GM19193 (cell line): ENCODE data around the gene DUSP23.

Source experiments
- POLR2A ChIP-seq: IDR thresholded peaks from 4 replicates; pipeline ENCODE4 v1.6.1; 2011; ENCODE audit not compliant: insufficient read depth, insufficient read length; ENCODE audit errors: extremely low read depth

Gene DUSP23

DNA sequence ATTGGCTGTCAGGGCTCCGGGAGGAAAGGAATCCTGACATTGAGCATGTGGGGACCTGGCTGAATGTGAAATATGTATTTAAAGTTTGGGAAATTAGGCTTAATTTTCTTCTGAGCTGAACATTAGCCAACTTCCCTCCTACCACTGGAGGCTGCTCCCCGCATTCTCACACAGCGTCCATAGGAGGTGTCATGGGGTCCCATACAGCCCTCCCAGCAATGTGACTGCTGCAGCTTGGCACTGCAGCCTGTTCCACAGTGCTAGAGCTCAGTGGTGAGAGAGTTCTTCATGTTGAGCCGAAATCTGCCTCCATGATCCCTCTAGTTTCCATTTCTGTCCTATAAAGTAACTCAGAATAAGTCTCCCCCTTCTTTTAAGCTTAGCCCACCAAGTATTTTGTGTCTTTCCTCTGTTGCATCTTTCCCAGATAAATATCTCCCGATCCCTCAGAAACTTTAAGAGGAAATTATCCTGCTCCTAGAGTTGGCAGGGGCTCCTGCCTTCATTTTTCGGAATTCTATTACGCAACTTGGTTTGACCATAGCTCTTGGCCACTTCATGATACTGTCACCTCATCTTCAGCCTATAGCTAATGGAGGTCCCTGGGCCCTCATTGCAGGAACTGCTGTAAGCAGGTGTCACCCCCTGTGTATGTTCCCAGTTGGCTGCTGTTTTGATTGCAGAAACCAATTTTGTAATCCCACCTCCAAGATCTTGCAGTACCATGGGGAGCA is 23.4 kb downstream of the DUSP23 start:
- TF ChIP-seq POLR2A = no peak

DNA sequence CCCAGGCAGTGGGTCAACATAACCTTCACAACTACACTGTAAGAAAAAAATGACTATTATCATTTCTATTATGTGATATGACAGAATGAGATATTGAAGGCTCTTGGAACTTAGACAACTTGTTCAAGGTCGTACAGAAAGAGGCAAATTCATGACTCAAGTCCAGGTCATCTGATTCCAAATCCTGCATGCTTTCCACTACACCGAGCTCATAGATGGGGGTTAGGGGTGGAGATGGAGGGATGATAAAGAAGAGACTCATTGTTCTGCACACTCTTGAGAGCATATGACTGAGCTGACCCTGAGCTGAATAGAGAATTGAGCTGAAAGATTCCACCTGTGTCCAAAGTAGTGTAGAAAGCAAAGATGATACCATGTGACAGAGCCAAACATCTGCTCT is 24.2 kb downstream of the DUSP23 start:
- TF ChIP-seq POLR2A = no peak

DNA sequence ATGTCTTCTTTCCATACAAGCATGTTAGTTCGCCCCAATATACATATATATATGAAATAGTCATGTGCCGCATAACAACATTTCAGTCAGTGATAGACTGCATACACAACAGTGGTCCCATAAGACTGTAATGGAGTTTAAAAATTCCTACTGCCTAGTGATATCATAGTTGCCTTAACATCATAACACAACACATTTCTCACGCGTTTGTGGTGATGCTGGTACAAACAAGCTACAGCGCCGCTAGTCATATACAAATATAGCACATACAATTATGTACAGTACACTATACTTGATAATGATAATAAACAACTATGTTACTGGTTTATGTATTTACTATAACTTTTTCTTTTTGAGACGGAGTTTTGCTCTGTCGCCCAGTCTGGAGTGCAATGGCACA is 35.2 kb downstream of the DUSP23 start:
- no peak for TF ChIP-seq POLR2A

DNA sequence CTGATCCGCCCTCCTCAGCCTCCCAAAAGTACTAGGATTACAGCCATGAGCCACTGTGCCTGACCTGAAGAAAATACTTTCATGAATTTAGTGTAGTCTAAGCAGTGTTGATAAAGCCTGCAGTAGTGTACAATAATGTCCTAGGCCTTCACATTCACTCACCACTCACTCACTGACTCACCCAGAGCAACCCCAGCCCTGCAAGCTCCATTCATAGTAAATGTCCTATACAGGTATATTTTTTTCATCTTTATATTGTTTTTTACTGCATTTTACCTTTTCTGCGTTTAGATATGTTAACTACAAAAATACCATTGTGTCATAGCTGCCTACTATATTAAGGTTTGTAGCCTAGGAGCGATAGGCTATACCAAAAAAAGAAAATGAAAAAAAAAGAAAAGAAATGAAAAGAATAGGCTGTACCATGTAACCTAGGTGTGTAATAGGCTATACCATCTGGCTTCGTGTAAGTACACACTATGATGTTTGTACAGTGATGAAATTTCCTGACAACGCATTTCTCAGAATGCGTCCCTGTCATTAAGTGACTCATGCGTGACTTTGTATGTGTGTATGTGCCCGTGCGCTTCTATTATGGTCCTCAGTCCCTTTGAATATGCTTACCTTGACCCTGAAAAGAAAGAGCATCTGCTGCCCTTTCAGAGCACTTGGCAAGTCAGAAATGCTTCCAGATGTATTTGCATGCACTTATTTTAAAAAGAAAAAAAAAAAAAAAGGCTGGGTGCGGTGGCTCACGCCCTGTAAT is 36.7 kb downstream of the DUSP23 start:
- TF ChIP-seq POLR2A = no peak

DNA sequence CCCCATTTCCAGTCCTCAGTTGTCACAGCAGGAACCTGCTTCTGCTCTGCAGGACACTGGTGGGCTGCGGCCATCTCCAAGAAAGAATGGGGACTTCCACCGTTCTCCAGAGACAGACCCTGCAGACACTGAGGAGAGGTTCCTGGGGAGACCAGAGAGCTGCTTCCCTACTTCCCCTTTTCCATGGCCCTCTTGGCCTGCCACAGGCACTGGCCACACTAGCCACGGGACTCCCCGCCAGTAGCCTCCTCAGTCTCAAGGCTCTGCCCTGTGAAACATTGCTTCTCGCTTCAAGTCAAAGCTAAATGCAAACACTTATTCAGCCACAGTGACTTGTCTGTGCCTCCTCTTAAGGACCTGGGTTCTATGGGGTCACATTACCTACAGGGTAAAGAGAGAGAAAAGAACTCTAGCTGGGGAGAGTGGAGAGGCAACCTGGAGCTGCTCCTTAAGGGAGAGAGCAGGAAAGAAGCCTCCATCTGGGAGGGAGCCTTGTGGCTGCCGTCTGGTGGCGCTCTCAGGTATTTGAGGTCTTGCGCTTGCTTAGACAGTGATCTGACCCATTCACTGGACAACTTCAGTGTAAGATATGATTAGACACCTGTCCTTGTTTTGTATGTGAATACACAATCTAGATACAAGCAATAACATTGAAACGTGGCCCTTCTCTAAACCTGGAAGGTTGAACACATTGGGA is 40.6 kb downstream of the DUSP23 start:
- no peak for TF ChIP-seq POLR2A

DNA sequence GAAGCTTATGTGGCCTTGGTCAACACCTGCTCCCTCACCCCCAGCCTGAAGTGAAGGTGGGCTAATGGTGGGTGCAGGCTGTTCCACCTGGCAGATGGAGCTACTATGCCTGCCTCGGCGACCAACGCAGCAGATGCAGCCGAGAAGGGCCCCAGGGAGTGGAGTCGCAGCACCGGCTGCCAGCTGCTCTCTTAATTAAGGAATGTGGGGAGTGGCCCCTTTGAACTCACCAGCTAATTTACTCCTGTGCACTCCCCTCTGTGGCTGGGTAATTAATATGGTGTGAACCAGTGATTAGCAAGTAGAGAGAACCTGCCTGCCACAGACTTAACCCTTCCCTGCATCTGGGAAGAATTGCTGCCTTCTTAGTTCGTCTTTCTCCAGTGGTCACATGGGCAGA is 42.6 kb downstream of the DUSP23 start:
- no peak for TF ChIP-seq POLR2A

DNA sequence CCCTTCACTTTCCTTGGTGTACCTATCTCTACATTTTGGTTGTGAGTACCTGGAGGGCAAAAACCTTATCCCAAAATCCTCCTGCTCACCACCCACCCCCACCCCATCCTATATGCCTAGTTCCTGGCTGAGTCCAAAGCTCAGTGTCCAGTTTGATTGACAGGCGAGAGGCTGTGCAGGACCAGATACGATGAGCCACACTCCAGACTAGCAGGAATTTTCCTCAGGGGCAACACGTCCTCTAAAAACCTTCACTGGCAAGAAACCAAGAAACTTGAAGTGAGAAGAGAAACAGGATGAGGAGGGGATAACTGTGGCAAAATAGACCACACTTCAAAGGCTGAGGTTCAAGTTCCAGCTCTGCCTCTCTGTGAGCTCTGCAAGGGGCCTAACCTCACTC is 44.8 kb downstream of the DUSP23 start:
- TF ChIP-seq POLR2A = no peak

DNA sequence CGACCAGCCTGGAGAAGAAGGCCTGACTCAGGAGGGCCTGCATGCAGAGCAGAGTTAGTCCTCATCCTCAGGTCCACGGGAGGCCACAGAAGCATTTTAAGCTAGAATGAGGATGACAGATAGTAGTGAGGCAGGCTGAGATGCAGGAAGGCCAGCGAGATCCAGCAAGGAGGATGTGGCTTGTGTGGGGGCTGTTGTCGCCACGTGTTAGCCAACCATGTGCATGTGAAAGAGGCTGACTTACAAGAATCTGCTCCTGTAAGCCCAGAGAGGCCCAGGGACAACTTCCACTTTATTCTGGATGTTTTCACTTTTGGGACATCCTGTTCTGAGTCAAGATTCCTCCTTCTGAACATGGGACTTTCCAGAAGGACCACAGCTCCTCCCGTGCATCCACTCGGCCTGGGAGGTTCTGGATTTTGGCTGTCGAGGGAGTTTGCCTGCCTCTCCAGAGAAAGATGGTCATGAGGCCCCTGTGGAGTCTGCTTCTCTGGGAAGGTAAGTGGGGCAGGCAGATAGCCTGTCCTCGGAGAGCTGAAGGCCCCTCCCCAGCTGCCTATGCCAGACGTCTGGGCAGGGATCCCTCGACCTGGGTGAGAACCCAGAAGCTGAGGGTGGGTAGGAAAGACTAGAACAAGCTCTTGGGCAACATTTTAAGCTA is 45.8 kb downstream of the DUSP23 start, which contains the start of gene SLAMF8:
Gene SLAMF8, plus strand, starts transcription at position 433 of the 661 bp plus-strand sequence. Its CDS starts 26 bp downstream, at position 459.
- TF ChIP-seq POLR2A = no peak

DNA sequence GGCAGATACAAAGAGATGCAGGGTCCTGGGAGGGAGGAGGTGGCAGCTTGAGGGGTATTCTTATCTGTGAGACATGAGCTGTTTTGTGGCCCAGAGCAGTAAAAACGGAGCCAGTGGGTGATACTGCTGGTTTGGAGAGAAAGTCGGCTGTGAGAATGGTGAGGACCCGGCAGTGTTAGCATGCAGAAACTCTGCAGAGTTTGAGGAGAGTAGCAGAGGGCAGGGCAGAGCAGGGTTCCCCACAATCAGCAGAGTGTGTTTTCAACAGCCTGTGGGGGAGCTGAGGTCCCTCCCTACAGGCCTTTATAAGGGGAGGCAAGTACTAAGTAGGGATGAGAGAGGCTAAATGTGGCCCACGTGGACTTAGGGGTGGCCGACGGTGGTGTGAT is 46.3 kb downstream of the DUSP23 start:
- TF ChIP-seq POLR2A = no peak

DNA sequence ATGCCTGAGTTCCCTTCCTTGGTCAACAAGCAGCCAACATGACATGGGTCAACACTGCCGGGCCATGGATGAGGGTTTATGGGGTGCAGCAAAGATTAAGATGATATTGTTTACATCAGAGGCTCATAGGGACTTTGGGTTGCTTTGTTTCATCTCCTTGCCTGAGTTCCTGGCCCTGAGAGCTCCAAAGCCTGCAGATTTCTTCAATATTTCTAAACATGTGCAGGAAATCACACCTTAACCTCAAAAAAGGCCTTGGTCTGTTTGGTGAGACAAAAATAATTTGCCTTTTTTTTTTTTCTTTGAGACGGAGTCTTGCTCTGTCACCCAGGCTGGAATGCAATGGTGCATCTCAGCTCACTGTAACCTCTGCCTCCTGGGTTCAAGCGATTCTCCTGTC is 46.8 kb downstream of the DUSP23 start:
- no peak for TF ChIP-seq POLR2A

DNA sequence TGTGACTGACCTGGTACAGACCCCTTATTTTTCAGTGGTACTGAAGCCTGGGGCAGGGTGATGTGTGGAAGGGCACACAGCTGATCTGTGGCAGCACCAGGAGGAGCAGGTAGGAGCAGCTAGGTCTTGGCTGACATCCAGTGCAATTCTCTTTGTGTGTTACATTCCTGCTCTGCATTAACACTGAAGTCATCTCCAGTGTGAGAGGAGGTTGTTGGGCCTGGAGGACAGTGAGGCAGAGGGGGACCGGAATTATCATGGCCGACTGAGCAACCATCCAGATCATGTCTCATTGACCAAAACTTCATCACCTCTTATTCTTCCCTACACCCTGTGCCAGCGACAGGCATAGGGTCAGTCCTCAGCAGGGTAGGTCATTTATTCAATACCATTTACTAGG is 47.4 kb downstream of the DUSP23 start:
- TF ChIP-seq POLR2A = no peak

DNA sequence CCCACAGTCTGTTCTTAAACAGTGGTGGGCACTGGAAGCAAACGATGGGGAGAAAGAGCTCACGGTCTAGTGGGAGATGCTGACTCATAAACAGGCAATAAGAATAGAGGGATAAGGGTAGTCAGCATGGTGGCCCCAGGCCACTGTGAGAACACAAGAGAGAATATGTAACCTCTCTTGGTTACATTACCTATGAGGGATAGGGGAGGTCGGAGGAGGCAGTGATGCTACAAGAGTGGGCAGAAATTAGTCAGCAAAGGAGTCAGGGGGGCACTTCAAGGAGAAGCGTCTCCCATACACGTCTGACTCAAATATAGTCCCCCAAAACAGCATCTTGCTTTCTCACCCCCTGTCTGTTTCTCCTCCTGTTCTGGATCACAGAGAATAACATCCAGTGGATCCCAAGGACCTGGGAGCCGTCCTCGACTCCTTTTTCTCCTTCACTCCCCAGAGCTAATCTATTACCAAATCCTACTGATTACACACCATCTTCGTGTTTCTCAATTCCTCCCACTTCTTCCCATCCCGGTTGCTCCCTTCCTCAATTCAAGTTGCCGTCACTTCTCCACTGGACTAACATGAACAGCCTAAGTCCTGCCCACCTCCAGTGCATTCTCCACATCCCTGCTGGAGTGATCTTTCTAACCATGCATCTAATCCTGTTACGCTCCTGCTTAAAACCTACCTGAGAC is 48.0 kb downstream of the DUSP23 start:
- no peak for TF ChIP-seq POLR2A

DNA sequence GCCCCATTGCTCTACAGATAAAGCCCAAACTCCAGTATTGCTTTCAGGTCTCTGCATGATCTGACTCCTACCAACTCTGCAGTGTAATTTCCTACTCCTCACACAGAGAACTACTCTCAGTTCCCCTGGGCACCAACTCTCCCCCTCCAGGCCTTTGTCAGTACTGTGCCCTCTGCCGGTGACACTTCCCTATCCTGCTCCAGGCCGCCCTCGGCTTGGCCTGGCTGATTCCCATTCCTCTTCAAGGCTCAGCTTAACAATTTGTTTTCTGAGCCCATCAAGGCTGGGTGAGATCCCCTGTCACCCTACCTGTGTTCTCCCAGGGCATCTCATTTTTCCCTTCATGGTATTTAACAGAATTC is 48.5 kb downstream of the DUSP23 start:
- no peak for TF ChIP-seq POLR2A

DNA sequence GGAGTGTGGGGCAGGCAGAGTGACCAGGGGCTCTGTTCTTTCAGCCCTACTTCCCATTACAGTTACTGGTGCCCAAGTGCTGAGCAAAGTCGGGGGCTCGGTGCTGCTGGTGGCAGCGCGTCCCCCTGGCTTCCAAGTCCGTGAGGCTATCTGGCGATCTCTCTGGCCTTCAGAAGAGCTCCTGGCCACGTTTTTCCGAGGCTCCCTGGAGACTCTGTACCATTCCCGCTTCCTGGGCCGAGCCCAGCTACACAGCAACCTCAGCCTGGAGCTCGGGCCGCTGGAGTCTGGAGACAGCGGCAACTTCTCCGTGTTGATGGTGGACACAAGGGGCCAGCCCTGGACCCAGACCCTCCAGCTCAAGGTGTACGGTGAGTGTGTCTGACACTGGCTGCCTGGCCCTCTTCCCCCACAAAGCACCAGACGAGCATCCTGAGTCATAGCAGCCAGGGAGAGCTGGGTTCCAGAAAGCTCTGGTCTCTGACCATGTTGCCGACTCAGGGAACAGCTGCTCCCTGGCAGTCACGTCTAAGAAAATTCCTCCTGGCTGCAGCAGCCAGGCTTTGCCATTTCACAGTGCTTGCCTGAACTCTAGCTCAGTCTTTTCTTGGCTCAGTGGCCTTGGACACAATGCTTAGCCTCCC is 49.2 kb downstream of the DUSP23 start:
- no peak for TF ChIP-seq POLR2A
